GM21515 (cell line): ENCODE data around the gene GLIS1.

Experiments used
- ATAC-seq: cut with Tn5 transposase; IDR thresholded peaks from one replicate; pipeline ENCODE4 v1.9.1; 2021; ENCODE audit not compliant: unreplicated experiment

Gene GLIS1

DNA sequence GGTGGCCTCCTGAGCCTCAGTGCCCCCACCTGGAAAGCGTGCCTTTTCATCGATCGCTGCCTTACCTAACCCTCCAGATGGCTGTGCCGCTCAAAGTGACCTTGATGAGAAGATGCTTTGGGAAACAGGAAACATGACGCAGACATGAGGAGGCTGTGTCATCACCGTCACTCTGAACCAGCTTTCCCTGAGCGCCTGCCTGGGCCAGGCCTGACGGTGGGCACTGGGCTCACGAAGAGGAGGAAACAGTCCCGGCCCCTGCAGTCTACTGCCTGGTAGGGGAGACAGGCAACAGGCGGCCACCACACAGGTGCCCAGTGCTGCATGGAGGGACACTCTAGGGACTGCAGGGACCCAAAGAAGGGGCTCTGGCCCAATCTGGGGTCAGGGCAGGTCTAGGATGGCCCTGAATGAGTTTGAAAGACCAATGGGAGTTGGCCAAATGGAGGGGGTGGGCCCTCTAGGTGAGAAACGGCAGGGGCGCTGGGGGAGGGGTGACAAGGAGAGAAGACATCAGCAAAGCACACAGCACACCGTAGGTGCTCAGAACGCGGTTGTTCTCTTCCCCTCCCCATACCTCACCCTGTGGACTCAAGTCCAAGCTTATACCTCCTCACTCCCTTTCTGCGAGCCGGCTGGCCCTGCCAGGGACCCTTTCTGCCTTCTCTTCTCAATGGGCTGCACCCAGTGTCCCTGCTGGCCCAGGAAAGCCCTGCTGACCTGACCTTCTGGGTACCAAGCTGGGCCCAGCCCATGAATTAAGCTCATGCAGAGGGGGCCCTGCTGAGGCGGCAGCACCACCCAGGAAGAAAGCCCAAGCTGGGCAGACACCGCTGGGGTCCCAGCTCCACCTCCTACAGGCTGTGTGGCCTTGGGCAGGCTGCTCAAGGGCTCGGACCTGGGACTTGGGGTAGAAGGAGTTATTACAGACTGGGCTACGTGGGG lies 44.9 kb downstream of the GLIS1 start:
- ATAC-seq: no peak

DNA sequence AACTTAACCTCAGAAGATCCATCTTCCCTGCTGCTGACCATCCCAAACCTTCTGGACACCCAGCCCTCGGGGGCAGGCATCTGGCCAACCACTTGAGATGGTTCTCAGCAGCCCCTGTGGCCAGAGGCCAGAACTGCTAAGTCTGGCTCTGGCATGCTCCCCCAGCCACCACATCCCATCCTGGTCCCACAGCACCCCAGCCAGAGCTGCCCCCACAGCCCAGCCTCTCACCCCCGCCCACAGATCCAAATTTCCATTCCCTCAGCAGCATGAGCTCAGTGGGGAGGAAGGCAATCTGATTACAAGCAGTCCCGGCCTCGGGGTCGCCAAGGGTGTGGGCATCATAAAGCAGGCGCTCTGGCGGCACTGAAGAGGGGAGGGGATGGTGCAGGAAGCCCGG lies 45.6 kb downstream of the GLIS1 start:
- no peak for ATAC-seq

DNA sequence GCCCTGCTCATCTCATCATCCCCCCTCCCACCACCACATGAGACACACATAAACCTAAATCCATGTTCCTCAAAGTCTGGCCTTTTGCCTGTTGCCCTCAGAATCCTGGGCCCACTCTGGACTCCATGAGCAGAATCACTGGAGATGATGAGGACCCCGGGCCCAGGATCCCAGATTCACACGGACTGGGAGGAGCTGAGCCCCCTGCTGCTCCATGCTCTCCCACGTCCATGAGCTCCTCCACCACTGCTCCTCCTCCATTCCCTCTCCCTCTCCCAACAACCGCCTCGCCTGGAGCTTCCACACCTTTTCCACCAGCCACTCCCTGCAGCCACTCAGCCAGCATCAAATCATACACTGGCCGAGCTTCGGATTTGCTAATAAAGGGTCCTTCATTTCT lies 47.6 kb downstream of the GLIS1 start:
- no peak for ATAC-seq

DNA sequence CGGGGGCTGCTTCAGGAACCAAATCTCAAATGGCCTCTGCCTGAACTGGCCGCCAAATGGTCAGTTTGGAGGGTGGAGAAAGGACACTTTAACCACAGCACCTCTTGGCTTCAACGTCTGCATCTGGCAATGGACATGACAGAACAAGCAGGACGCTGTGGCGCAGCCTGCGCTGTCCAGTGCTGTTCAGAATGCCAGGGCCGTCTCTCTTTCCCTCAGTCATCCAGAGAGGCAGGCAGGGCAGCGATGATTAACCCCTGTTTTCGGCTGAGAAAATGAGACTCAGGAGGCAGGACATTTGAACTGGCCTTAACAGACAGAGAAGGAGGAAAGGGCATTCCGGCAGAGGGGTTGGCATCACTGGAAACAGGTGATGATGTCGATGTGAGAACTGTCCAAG lies 48.6 kb downstream of the GLIS1 start:
- no peak for ATAC-seq

DNA sequence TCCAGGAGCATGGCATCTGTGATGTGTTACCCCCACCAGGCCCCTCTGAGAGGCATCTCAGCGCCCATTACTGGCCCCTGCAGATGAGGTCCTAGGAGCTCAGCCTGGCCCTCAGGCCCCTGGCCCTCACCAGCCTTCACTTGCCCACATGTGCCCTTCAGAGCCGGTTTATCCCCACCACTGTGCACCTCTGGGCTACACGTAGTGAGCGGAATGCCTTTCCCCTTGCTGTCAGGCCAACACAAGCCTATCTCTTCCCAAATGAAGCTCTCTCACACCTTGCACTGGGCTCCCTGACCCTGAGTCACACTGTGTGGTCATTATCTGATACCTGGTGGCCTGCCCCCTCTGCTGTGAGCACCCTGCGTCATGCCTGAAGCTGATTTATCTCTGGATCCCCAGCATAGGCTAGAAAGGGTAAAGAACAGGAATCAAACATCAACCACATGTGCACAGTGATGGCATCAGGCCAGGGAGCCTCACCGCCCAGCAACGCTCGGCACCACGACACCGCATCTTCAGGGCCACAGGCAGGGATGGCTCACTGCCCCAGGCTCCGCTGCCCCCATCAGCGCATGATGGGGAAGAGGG lies 49.1 kb downstream of the GLIS1 start:
- no peak for ATAC-seq

DNA sequence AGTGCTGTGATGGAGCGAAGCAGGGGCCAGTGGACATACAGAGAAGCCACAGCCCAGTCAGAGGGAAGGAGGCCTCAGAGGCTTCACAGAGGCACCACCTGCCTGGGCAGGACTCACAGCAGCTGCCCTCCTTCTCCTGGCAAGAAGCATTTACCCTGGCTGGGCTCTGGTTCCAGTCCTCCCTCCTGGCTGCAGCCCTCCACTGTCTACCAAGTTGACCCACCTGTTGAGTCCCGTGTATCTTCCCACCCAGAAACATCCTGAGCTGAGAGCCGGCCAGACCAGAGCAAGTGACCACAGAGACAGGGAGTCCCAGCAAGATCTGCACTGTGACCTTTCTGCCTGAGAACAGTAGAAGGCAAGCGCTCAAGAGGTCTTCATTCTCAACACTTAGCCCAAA lies 49.7 kb downstream of the GLIS1 start:
- ATAC-seq: no peak

DNA sequence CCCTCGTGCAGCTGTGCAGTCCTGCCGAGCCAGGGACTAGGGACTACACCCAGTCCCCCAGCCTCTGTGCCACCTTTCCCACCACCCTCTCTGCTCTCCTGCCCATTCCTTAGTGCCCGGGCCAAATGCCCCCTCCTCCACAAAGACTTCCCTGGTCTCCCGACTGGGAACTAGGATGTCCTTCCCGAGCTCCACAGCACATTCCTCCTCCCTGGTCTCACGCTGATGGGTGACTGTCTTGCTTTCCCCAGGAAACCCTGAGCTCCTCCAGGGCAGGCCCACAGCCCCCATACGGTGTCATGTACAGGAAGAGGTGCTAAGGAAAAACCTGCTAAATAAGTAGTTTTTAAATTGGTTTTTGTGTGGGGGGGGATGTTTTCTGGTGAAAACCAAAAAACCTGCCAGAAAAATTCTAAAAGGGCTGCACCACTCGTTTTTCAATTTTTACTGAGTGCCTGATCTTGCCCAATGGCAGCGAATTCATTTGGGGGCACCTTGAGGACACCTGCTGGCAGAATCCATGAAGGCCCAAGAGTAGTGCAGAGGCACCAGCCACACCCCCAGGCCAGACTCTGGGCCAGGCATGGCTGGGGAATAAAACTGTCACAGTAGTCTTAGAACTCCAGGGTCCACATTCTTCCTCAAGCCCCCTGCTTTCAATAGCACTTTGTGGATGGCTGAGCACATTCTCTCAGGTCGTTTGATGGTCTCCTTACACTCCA lies 50.4 kb downstream of the GLIS1 start:
- no peak for ATAC-seq

DNA sequence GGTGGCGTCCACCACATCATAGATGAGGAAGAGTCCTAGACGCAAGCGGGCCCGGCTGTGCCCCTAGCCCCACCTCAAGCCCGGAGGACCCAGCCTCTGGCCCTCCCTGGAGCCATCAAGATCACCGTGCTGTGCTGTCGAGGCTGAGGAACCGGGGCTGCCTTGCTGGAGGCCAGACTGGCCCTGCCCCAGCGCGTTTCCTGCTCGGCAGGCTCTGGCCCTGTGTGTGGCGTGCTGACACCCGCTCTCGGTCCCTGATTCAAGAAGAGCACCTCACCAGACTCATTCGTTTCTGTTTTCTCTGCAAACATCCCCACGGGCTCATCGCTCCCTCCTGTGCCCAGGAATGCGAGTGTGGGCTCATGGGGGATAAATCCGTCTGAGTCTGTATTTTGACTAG lies 51.1 kb downstream of the GLIS1 start:
- ATAC-seq: no peak

DNA sequence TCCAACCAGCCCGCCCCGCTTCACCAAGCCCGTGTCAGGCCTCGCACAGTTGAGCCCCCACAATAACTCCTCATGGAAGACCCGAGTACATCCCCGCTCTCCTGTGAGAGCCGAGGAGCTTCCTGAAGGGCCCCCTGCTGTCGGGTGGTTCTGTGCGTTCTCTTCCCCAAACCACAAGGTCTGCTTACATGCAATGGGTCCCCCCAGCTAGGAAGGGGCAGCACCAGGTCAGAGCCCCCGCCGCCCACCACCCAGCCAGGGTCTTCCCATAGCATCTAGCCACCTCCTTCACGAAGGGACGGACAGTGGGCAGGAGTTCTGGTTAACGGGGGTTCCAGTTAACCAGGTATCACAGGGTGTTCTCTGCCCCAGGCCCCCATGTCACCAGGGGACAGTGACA lies 51.5 kb downstream of the GLIS1 start:
- no peak for ATAC-seq

DNA sequence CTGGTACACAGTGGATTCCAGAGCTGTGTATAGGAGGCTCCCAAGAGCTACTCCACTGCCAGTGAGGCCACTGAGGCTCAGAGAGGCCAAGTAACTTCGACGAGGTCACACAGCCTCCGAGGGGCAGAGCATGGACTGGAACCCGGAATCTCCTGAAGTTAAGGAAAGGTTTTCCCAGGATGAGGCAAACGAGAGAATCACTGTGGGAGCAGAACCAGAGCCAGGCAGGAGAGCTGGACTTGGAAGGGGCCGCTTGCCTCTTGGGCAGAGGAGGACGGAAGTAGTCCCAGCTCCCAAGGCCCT lies 52.0 kb downstream of the GLIS1 start:
- ATAC-seq: no peak

DNA sequence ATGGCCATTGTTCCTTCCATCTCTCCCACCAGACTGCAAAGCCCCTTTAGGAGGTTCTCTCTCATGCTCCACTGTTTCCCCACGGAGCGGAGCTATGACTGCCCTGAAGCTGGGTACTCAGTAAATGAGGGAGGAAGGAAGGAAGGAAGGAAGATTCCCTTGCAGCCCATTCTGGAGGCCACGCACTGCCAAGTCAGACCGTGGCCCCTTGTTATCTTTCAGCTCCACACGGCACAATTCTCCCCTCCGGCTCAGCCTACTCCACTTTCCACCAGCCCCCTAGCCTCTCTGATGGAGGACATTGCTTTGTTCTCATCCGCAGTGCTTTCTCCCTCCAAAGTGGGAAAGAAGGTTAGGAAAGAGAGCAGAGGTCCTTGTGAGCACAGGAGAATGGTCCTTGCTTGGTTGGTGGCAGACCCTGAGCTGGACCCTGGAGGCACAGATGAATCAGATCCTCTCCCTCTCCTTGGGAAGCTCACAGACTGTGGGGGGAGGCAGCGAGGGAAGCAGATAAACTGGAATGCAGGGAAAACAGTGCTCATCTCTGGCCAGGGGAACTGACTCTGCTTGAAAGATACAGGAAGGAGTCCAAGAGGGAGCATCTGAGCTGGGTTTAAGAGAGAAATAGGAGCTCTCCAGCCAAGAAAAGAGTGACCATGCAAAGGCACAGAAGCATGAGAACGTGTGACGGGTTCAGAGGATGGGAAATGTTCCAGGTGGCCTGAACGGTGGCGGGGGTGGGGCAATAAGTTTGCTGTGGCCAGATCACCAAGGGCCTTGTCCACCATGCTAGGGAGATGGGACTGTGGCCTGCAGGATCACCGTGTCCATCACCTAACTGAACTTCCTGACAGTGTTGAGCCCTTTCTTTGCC lies 52.6 kb downstream of the GLIS1 start:
- ATAC-seq: no peak

DNA sequence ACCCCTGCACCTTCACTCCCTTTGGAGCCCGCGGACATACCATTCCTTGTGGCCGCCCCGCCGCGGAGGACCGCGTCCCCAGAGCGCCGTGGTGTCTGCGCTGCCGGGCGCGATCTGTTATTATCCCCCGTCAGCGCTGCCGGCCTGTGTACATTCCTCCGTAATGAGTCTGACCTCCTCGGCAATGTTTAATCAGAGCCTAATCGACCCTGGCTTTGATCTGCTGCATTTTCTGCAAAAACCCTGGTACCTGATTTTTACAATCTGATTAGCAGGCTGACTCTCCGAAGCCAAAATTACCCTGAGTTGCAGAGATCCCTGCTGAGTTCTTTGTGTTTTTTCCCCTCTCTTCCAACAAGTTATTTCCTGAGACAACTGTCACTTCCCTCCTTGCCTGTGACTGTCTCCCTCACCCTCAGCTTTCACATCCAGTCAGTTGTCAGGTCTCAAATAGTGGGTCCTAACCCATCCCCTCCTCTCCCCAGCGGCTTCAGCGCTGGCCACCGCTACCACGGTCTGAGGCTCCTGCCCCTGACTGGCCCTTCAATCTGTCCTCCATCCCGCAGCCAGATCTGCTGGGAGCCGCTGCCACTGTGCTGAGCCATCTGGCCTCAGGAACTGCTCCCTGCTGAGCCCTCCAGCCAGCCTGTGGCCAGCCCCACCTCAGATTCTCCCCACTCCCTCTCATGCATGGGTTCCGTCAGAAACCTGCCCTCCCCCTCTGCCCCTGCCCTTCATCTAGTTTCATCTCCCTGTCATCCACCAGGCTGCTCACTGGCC lies 53.5 kb downstream of the GLIS1 start:
- no peak for ATAC-seq

DNA sequence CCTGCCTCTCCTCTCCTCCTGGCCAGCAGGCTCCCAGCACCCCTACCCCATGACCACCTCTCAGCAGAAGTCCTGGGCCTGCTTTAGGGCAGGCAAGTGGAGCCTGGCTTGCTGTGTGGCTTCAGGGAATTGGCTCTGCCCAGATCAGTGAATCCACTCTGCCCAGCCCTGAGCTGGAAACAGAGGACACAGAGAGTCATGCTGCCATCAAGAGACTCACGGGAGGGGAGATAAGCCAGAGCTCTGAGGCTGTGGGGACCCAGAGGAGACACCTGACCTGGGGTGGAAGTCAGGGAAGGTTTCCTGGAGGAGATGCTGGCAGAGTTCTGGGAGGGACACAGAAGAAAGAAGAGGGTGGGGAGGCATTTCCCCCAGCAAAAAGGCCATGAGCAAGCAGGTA lies 54.2 kb downstream of the GLIS1 start:
- no peak for ATAC-seq

DNA sequence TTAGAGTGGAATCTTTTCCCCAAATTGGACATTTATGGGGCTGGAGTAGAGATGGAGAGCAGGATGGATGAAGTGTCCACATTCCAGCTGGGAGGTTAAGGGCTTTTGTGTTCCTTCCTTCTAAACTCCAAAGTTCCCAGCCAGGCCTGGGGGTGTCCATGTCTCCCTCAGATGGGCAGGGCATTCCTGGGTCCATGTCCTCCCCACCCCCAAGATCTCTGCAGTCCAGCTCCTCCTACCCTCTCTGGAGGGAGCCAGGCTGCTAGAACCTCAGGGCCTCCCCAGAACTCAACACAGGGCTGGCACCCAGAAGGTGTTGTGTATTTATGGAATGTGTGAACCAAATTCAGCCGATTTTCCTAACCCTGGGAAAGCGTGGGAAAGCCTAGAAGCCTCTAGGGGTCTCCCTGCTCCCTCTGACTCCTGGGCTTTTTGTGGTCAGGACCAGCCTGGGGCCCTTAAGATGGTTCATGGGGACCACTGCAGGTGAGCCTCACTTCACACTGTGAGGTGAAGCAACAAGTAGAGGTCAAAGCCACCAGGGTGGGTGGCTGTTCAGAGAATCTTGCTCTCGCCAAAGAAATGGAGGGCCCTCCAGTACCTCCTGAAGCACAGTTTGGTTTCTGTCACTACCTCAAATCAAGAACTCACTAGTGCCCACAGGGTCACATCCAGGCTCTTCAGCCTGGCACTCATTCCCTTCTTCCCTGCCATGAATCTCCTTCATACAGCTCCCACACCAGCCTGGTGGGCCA lies 54.8 kb downstream of the GLIS1 start:
- no peak for ATAC-seq

DNA sequence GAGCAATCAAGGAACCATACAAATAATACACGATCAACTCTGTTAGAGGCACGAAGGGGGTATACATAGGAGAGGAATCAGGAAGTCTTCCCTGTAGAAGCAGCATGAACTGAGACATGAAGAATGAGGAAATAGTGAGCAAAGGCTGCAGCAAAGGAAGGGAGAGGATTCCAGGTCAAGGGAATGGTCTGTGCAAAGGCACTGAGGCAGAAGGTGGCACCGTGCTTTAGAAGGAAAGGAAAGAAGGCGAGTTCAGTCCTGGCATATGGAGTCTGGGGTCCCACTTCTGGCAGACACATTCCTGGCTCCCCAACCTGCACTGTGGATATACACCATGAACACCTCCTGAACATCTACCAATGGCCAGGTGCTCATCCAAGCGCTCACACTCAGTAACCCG lies 56.1 kb downstream of the GLIS1 start:
- ATAC-seq: no peak

DNA sequence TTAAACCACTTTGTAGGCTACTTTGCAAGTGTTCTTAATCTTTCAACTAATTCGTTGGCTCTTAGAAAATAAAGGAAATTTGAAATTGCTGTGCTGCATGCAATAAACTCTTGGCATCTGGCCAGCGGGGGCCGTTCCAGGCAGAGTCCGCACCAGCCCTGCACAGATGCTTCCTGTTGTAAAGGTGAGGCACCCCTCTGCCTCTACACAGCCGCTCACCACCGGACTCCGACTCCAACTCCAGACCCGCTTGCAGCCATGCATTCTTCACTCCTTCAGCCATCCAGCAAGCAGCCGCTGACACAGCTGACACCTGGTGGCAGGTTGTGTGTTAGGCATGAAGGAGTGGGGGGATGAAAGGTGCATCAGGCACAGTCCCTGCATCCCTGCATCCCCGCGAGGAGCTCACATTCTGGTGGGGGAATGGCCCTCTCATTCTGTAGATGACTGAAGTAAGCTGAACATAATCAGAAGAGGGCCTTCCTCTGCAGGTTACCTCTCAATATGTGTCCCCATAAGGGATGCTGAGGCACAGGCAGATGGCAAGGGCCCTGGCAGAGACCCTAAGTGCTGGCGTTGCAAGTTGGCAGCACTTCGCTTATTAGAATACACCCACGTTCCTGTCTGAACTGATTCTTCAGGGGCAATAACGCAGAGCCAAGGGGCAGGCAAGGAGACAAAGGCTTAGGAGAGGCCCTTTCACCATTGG lies 56.8 kb downstream of the GLIS1 start:
- no peak for ATAC-seq

DNA sequence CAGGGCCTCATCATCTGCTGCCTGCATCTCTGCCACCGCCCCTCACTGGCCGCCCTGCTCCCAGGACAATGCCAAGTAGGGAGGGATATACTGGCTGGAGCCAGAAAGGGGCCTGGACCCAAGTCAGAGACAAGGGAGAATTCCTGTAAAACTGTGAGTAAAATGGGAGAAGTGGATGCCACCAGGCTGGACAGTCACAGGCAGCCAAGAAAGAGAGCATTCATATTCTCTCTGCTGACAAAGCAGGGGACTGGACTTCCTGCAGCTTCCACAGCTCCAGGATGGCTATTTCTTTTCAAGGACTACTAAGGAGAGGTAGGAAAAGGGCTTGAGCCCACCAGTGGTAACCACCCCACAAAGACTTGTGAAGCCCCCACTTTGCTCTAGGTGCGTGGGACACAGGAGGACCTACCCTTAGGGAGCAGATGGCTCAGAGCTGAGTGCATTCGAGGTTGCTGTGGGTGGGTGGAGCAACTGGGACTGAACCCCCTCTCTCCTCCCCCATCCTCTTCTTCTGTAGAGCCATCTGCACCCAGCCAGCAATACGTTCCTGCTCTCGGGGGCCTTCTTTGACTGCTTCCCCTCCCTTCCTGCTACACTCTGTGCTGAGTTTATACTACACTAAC lies 57.5 kb downstream of the GLIS1 start:
- ATAC-seq: no peak

DNA sequence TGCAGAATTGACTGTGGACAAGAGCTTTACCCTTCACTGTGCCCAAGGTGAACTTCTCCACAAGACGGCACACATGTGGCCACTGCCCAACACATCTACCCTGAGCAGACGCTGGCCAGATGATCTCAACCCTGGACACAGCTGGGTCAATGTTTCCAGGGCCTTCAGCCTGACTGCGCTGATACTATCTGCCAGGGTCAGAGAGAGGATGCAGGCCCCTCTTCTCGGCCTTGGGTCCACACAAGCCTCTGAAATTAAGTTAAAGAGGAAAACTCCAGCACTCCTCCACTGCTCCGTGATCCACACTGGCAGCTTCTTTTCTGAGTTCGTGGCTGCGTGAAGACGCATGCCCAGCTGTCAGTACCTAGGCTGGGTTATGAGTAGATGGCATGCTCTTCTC lies 58.1 kb downstream of the GLIS1 start:
- no peak for ATAC-seq
